DMS114 treated with DMSO at 0.1 percent for 48 hours (cell line): ENCODE measurements around the gene UBASH3B.
"Not testable (repeated sequence)": the region's sequence is repeated elsewhere in the genome, so short reads cannot be mapped to it uniquely, and the experiment has no call there.

ENCODE experiments used
- DNase-seq: peaks from one replicate; lab custom pipeline; 2025; ENCODE audit not compliant: unreplicated experiment; lab: John Stamatoyannopoulos, UW

UBASH3B gene

DNA sequence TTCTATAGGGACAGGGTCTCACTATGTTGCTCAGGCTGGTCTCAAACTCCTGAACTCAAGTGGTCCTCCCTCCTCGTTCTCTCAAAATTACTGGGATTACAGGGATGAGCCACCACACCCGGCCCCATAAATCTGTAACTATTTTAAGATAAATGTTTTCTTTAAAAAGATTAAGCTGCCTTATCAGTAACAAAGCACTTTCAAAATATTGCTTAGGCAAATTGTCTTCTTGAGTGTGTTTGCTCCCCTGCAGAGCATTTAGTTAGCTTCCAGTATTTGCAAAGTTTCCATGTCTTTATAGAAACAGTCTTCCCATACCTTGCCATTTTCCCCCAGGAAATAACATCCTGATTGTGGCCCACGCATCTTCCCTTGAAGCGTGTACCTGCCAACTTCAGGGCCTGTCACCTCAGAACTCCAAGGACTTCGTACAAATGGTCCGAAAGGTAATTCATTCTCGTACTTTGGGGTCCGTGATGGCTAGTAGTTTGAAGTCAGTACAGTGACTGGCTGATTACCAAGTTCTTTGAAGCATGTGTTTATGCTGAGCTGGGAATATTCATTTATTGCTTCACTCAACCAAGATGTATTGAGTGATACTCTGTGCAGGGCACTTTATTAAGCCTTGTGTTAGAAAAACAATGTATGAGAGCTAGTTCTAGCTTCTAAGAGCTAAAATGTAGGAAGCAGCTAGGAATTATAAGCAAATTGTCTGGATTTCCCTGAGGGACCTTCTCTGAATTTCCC lies 152.4 kb downstream of the UBASH3B start:
- DNase-seq, result no peak

DNA sequence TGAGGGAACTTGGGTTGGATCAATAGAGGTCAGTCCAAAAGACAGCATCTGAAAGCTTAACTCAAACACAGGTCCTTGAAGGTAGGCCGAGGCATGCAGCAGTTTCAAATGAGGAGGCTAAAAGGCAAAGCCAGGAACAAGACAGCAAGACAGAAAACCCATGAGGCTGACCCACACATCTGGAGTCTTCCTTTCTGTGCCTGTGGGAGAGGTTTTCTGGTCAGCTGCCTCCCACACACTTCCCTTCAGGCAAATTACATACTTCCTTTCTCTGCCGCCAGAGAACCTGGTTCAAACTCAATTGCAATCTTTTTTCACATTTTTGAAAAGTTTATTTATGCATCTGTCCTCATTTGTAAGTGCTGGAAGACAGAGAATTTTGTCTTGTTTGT lies 153.0 kb downstream of the UBASH3B start:
- no peak for DNase-seq

GRCh38 chr11:122809866-122810265 lies 154.3 kb downstream of the UBASH3B start:
- DNase-seq, result no peak

DNA sequence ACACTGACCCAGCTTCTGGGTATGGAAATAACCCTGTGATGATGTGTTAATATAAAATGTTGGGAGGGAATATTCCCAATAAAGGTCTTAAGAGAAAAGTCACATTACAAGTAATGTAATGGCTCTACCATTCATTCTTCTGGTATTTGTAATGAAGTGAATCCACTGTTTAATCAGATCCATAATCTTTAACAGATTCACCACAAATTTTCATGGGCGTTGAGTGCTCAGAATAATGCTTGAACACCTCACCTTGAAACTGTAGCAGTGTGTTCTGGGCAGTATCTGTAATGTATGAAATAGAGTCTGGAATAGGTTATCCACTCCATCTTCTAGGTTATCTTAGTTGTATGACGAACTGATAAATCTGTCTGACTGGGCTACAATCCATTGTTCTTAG lies 156.2 kb downstream of the UBASH3B start:
- no peak for DNase-seq

DNA sequence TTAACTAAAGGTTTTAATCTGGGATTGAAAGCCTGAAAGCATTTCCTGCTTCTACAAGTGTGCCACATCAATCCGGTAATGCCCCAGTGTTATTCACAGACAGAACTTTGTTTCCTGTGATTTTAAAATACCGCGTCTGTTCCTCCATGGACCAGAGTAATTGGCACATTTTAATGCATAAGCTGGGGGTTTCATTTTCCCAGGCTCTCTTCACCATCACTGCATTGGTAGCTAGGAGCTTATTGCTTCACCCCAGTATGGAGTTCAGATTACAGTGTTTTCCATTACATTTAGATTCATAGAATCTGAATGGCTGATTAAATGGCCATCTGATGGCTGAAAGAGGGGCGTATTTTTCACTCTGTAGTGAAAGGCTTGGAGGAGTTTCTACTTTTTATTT lies 157.1 kb downstream of the UBASH3B start:
- no peak for DNase-seq

- no peak for DNase-seq
Measured at GRCh38 chr11:122813176-122813893, 157.8 kb downstream of the UBASH3B start.

- DNase-seq, result no peak
Measured at GRCh38 chr11:122813894-122814270, 158.4 kb downstream of the UBASH3B start.

GRCh38 chr11:122814401-122814800 lies 158.9 kb downstream of the UBASH3B start:
- DNase-seq, result no peak

DNA sequence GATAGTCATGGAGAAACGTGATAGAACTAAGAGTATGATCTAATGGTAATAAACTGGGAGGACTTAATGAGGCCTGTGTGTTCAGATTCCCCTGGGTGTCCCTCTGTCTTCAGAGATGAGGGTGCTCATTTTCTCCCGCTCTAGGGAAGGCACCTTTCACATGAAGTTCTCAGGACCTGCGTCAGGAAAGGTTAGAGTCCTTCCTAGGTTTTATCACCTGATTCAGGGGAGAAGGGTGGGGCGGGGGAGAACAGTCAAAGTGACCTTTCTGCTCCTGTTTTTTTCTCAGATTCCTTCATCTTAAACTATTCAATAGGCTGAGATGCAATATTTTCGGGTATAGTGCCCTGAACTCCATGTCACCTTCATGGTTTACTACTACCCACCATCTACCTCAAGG lies 160.4 kb downstream of the UBASH3B start:
- DNase-seq, result no peak

DNA sequence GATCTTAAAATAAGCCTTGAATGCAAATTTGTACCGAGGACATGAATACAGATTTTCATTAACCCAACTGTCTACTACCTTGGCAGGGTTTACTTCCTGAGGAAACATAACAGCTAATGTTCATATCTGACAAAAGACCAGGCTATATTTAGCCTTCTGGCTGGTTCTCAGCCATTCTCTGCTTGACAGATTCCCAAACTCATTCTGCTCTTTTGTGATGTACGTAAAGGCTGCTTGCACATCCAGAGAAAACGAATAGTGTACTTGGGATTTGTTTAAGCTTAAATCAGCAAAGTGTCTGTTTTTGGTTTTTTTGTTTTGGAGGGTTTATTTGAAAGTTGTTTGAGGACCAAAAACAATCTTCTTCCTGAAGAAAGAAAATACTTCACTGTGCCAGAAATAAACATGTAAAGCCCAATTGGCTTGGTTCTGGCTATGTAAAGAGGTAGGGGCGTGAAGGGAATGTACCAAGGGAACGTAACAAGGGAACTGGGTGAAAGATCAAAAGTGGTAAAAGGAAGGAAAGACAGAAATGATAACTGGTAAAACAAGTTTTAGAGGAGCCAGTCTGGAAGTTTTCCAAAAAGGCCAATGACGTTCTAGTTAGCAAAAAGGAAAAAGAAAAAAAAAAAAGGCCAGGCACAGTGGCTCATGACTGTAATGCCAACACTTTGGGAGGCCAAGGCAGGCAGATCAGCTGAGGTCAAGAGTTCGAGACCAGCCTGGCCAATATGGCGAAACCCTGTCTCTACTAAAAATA lies 161.4 kb downstream of the UBASH3B start:
- no peak for DNase-seq

DNA sequence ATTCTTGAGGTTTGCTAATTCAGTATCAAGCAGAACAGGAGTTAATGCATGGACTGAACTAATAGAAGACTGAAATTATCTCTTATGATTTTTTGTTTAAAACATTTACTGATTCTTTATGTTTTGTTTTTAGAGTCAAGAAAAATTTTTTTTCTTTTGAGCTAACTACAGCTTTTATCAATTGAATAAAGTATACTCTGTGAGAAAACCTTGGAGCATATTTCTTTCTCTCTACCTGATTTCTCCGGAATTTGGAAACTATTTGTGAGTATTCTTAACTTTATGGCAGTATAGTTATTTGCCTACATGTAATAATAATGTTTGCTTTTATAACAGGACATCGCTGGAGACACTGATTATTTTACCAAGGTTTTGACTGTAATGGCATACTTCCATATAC lies 164.6 kb downstream of the UBASH3B start:
- no peak for DNase-seq

- DNase-seq, result no peak
Measured at GRCh38 chr11:122821169-122821568, 165.6 kb downstream of the UBASH3B start.

DNA sequence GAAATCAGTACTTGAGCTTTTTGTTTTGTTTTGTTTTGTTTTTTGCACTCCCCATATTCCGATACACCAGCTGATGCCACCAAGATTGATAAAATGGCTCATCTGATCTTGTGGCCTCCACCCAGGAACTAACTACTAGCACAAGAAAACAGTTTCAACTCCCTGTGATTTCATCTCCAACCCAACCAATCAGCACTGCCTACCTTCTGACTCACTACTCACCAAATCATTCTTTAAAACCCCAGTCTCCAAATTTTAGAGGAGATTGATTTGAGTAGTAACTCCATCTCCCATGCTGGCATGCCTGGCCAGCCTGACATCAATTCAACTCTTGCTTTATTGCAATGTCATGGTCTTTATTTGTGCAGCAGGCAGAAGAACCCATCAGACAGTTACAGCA lies 166.7 kb downstream of the UBASH3B start:
- DNase-seq, result no peak

- DNase-seq, result no peak
Measured at GRCh38 chr11:122823564-122823963, 168.0 kb downstream of the UBASH3B start.

DNA sequence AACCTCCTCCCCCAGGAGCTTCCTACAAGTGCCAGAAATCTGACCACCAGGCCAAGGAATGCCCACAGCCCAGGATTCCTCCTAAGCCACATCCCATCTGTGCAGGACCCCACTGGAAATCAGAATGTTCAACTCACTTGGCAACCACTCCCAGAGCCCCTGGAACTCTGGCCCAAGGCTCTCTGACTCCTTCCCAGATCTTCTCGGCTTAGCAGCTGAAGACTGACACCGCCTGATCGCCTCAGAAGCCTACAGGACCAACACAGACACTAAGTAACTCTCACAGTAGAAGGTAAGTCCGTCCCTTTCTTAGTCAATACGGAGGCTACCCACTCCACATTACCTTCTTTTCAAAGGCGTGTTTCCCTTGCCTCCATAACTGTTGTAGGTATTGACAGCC lies 173.8 kb downstream of the UBASH3B start:
- not testable (repeated sequence) for DNase-seq

GRCh38 chr11:122832297-122832696 lies 176.8 kb downstream of the UBASH3B start:
- DNase-seq, result not testable (repeated sequence)

DNA sequence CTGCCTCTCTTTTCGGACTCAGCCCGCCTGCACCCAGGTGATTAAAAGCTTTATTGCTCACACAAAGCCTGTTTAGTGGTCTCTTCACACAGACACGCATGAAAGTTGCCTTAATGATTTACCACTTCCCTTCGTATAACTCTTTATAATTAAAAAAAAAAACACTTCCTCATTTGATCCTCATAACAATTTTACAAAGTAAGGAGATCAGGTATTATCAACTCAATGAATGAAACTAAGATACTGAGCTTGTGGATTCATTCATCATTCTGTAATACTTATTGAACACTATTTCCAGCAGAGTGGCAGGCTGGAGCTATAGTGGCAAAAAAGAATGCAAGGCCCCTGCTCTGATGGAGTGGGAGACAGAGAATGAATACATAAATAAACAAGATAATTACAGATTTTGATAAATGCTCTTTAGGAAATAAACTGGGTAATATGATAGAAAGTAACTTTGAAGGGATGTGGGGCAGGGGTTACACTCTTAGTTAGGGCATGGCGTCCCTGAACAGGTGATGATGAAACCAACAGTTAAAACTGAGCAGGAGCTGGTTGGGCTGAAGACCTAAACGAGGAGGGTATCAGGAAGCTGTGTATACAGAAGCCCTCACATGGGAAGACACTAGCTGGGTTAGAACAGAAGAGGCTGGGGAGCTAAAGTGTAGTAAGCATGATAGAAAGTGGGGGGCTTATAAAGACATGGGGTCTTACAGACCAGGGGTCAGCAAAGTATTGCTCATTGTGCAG lies 177.4 kb downstream of the UBASH3B start:
- no peak for DNase-seq

DNA sequence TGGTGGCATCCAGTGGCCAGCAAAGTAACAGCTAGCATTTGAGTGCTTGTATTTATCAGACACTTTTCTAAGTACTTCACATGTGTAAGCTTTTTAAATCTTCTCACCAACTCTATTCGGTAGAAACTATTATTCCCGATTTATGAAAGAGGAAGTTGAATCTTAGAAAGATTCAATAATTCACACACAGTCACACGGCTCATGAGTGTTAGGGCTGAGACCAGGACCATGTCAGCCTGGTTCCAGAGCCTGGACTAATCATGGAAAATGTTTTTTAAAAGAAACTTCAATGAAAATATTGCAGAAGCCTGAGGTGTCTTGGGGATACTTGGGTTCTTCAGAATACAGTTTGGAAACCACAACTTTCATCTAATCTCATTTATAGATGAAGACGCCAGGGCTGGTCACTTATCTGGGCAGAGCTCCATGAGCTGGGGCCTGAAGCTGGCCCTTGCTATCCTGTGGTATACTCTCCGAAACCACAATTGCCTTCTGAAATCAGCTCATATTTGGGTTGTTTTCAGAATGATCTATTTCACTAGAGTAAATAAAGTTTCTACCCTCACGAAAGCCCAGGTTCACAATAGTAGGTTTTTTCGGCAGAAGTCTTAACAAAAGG lies 178.4 kb downstream of the UBASH3B start:
- DNase-seq, result no peak

DNA sequence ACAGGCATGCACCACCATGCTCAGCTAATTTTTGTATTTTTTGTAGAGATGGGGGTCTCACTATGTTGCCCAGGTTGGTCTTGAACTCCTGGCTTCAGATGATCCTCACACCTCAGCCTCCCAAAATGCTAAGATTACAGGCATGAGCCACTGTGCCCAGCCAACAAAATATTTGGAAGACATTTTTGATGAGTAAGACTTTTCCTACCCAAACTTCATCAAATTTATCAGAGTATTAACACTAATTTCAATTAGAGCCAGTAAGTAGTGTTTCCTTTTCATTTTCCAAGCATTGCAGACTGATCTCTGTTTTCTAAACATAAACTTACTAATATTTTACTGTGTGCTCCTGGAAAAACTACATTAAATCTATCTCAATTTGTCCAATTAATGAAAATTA lies 181.4 kb downstream of the UBASH3B start:
- DNase-seq, result no peak

DNA sequence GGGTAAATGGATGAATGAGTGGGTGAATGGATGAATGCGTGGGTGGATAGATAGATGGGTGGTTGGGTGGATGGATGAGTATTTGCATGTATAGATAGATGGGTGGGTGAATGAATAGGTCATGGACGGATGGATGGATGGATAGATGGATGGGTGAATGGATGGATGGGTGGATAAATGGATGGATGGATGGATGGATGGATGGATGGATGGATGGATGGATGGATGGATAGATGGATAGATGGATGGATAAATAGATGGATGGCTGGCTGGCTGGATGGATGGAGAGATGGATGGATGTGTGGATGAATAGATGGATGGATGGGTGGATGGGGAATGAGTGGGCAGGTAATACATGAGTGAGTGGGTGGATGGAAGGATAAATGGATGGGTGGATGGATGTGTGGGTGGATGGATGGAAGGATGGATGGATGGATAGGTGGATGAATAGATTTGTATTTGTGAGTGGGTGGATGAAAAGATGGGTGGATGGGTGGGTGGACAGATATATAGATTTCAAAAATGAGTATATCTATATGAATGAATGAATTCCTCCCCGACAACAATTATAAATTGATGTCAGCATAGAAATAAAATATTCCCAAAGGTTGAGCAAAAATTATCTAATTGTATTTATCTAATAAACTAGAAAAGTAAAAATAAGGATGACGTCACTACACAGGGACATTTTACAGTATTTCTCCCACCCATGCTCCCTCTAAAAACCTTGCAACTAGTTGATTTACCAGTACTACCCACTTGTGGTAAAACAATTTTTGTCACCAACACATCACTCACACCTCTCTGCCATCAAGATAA lies 182.2 kb downstream of the UBASH3B start:
- no peak for DNase-seq
